Stimulated activated CD8-positive, alpha-beta memory T cell treated with anti-CD3 and anti-CD28 coated beads, Interleukin-7, amount 100 ng/mL, for 48 hours (primary cell): Measurements from ENCODE around the gene PCDH9.

Source experiments
- DNase-seq, 2 donors: peaks; one replicate each; pipeline ENCODE4 v3.0.0-alpha.2; 2020; ENCODE audit warnings: low read depth in 1 of 2; ENCODE audit errors: extremely low read depth in 1 of 2

The PCDH9 gene

DNA sequence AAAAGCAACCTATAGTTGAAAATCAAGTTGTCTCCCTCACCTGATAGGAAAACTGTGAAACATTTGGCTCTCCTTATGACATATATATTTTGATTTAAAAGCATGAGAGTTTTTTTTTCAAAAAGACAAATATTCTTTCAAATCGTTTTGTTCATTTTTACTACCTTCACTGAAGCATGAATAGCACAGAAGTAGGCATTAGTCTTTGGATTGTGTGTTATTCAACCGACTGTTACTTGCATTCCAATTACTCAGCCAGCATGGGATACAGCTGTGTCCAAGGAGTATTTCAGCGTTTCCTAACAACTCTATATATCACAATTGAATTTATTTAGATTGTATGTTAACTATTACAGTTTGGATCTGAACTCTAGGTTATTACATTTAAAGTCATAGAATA lies 135.2 kb downstream of the PCDH9 start:
- DNase-seq, result no peak

DNA sequence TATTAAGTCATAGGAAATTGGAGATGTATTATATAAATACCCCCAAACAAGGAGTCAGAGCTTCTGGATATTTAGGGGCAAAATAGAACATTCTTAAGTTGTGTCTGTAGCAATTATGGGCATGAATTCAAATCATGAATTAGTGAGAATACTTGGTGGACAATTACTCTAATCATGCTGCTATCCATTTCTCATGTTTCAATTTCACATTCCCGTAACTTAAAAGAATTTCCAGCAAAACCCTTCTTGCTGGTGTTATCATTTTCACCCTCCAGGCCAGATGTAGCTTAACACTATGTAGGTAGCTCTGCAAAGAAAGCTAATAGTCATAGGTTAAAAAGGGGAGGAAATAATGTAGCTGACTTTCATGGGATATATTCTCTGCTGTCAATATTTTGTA lies 136.1 kb downstream of the PCDH9 start:
- DNase-seq, result no peak

DNA sequence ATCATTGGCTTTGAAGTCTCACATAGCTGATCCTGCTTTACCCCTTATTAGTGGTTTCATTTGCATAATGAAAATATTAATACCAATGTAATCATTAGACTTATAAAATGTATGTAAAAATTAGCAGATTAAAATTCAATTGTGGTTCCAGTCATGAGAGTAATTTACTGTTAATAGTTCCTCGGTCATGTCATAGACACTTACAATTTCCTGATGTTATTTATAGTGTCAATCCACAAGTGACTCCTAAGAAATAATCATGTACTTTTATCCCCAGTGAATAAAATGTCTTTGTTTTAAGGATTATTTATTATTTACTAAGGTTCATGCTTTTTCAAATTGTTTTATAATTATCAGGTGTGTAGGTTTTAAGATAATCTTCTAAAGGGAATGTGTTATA lies 138.5 kb downstream of the PCDH9 start:
- no peak for DNase-seq

DNA sequence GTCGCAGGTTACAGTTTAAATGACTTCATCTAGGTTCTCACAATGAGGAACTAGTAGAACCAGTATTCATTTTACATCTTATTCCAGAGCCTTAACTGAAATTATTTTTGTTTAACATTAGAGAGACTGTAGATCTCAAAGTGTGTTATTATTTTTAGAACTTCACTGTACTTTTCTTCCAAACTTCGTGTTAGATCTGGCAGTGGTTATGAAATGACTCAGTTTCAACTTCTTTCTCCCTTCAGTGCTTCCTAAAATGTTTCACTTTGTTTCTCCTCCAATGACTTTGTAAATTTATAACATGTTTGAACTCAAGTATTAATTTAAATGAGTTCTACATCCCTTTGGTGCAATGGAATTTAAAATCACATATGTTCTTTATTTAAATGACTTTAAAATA lies 139.3 kb downstream of the PCDH9 start:
- DNase-seq, result no peak

DNA sequence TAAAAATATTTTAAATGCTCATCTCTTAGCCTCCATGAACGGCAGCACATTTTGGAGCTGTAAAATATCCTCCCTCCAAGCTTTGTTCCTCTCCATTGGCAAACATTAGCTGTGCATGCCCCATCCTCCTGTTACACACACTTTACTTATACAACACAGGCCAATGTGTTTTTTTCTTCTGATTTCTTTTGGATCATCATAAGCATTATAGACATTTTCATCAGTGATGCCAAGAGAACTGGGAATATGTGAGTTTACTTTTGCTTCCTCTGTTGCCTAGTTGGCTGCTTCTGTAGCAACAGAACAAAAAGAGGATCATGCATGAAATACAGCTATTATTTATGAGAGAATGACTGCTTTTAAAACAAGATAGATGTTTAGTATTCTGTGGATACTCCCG lies 142.6 kb downstream of the PCDH9 start:
- DNase-seq, result no peak

DNA sequence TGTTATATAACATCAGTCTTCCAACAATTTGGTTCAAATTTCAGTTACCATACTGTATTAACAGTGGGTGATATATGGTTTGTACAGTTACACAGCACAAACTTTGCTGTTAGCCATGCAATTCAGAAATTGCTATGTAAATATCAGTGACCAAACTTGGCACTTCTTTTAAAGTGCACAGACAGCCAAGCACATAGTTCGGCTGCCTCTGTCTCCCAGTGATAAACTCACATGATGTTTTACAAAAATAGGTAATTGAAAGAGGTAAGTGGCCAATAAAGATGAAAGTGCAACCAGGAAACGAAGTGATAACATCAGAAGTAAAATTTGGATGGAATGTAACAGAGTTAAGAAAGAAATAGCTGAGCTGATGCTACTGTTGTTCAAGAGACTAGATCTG lies 143.9 kb downstream of the PCDH9 start:
- no peak for DNase-seq

DNA sequence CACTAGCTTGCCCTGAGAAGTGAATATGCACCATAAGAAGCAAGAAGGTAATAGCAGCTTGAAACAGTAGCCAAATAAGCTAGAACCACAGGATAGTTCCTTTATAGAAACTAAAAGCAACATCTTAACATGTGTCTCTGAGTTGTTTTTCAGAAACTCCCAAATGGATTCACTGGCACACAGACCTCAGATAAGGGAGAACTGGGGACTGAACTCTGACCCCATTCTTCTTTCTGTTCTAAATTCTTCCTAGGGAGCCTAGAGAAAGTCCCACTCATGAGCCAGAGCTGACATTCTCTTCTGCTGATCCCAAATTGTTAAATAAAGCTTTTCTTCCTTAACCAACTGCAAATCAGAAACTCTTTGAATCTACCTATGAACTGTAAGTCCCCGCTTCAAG lies 146.1 kb downstream of the PCDH9 start:
- no peak for DNase-seq

DNA sequence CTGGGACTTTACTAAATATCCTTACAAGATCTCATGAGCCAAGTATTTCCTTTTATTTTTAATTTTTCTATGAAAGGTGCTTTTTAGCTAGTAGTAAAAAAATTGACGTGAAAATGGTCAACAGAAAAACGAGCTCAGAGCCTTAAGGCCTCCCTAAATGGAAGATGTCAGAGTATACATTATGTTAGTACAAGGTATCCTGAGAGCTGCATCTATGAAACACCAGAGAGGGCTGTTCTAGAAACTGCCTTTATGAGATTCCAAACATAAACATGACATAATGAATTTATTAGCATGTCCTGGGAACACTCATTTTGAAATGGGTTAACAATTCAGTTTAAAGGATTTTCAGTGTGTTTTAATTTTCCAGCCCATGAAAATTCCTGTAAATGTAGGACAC lies 146.6 kb downstream of the PCDH9 start:
- DNase-seq, result no peak

DNA sequence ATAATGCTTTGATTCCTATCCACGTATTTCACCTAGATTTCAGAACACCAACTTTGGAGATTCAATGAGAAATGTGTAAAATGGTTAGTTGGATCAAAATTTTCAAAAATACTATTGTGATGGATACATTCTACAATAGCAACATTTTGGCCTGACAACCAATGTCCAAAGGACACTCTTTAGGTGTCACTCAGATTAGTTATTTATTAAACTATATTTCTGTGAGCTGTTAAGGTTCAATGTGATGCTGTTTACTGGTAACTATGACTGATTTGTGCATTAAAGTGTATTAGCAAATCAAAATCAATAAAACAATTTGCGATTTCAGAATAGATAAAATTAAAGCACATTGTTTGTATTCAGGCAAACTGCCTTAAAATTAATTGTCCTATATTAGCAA lies 149.8 kb downstream of the PCDH9 start:
- DNase-seq, result no peak

DNA sequence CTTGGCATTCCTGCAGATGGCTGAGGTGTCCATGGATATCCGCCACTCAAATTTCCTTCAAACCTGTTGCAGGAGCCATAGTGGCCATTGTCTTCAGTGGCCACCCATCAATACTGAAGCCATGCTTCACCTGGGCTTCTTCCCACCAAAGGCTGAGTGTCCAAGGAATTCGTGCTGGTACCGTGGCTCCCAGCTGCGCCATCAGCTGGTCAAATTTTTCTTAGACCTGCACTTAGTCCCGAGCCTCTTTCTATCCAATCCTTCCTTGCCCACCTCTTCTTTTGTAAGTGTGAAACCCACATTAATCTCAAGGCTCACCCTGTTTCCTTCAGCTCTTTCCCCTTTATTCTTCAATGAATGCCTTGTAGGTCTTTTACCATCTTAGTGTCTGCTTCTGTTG lies 152.1 kb downstream of the PCDH9 start:
- no peak for DNase-seq

DNA sequence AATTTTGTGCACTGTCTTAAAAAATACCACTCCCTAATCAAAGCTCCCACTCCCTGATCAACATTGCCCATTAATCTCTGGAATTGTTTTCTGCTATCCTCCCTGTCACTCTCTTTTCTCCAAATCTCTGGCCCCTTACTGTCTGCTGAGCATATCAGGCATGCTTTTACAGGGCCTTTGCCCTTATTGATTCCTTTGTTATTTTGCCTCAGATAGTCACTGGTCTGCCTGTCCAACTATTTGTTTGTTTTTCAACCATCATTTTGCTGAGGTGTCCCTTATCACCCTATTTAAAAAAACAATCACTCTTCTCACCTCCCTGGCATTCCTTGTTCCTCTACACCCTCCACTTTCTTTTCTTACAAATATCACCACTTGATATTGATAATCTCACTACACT lies 153.0 kb downstream of the PCDH9 start:
- no peak for DNase-seq

DNA sequence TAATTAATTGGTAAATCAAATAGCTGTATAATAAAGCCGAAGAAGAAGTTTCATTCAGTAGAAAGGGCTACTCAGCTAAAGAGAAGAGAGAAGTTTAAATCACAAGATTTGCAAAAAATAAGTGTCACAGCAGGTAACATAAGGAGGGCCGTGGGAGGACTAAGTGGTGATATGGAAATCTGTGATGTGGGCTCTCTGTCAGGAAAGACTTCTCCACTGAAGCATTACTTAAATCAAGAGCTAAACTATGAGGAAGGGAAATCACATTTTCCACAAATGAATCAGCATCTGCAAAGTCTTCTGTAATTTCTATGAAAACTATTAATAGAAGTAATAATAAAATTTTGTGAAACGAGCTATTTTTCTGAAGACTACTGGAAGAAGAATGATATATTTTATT lies 153.8 kb downstream of the PCDH9 start:
- DNase-seq, result no peak

DNA sequence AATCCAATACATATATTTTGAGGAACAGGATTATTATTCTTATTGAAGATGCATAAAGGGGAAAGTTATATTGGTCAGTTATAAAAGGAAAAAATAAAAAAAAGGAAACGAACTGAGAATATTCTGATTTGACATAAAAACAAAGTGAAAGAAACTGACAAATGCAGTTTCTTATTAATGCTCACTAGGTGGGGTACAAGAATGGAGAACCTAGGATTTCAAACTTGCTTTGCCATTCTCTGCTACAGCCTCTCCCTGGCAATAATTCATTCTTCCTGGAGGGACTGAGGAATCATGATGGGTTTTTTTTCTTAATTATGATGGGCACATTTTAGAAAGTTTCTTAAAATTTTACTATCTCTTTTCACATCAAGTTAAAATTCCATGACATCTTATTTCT lies 154.9 kb downstream of the PCDH9 start:
- no peak for DNase-seq

DNA sequence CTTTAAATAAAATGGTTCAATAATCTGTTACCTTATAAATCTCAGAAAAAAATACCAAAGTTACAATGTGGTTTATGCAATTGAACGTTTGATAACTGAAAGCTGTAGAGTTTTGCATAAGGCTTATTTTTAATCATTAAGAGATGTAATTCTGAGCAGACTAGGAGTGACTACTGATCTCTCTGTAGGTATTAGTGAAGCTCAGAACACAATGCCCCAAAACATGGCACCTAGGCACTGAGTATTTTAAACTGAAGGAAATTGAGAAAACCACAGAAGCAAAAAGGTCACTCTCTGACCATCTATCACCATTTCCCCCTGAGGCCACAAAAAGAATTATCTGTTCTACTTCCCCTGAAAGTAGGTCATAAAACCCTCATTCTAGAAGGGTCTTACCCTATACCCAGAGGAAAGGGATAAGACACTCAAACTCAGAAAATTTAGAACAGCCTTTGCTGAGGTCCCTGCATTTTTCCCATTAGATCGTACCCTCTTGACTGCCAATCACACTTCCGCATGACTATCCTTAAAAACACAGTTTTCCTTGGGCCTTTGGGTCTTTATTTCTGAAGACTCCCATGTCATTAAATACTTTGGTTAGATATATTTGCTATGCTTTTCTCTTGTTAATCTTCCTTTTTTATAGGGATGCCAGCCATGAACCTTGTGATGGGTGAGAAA lies 158.1 kb downstream of the PCDH9 start:
- no peak for DNase-seq

DNA sequence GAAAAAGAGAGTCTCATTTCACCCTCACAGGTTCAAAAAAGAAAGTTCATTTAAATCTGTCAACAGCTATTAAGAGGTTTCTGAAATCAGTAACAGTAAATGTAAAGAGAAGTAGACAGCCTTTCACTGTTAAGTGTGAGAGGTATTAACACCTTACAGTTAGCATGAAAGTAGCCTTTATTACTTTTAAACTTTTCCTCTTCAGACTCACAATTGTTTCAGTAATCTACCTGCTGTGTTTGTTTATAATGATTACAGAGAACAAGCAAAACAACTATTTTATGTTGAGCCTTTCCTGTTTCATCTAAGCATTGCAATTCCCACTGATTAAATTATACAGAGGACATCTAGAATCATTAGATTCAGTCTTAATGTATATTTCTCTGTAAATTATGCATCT lies 159.8 kb downstream of the PCDH9 start:
- DNase-seq, result no peak

DNA sequence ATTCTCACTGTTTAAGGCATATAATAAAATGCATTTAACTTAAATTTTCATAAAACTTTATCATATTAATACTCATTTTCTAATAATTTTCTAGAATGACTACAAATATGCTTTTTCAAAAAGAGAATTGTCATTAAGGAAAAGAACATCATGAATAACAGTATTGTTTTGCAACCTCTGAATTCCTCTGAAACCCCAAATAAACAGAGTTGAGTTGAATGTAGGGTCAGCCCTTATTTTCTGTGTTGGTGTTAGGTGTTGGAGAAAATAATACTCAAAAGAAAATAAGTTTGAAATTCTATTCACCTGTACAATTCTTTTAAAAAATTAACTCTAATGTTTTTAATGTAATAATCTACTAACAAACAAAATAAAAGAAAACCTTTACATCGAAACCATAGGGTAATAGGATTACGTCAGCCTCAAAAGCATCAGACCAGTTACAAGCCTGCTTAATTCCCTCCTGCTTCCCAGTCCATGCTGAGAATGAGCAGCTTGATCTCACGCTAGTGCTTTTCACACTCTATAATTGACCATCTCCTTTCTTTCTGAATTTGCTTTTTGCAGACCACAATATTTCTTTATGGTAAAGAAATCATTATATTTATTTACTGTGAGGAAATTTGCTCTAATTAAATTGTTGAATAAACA lies 160.9 kb downstream of the PCDH9 start:
- DNase-seq, result no peak

DNA sequence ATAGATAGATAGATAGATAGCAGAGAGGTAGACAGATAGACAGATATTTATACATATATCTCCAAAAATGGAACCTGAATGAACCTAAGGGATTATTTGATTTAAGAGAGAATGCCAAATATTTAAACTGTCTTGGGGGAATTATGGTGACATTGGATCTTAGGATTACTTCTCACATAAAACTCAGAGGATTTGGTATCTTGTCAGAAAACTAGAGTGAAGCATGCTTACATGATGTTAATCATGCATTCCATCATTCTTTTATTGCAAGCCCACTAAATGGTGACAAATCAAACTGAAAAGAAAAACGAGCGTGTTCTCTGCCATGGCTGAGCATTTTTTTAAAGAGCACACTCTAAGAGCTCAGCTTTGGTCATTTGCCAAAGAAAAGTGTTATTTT lies 165.2 kb downstream of the PCDH9 start:
- DNase-seq, result no peak

DNA sequence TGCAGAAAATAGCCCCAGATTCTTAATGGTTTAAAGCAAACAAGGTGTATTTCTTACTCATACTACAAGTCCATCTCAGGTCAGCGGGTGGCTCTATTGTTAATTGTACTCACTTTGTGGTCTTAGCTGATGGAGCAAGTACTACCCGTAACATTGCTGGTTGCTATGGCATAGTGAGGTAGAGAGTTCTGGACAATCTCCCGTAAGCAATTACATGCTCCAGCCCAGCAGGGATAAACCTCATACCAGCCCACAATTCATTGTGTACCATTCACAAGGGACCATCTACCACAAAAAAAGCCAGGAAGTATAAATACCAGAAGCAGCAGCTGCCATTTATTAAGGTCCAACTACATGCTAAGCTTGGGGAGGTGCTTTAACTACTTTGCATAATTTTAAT lies 167.1 kb downstream of the PCDH9 start:
- DNase-seq, result no peak

DNA sequence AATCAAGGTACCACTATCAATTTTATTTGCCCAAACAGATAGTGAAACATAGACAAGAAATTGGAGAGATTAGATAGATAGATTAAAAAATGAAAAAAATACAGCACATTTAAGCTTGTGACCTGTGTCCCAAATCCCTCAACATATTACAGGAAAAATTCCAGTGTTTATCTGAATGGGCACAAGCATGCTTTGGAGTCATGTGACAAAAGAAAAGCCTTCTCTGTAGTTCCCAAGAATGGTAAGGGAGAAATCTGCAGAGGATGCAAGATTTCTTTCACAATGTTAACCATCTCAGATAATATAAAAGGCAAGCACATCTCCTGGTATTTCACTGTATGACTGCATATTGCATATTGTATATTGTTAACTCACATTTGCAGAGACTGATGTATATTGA lies 168.0 kb downstream of the PCDH9 start:
- DNase-seq, result no peak

DNA sequence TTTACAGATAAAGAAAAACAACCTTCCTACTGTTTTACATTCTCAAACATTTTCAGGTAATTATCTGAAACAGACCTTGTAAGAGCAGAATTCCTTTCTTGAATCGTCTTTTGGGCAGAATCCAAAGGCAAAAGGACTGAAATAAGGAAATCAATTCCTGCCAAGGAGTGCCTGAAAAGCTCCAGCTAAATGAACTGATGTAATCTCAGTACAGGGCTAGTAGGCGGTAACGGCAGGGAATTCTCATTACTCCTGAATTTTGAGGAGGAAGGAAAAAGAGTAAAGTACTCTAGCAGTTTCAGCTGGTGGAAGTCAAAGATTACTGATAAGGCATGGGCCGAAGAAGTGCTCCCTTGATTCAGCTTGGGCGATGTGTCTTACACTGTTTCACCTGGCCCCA lies 168.4 kb downstream of the PCDH9 start:
- DNase-seq, result no peak

DNA sequence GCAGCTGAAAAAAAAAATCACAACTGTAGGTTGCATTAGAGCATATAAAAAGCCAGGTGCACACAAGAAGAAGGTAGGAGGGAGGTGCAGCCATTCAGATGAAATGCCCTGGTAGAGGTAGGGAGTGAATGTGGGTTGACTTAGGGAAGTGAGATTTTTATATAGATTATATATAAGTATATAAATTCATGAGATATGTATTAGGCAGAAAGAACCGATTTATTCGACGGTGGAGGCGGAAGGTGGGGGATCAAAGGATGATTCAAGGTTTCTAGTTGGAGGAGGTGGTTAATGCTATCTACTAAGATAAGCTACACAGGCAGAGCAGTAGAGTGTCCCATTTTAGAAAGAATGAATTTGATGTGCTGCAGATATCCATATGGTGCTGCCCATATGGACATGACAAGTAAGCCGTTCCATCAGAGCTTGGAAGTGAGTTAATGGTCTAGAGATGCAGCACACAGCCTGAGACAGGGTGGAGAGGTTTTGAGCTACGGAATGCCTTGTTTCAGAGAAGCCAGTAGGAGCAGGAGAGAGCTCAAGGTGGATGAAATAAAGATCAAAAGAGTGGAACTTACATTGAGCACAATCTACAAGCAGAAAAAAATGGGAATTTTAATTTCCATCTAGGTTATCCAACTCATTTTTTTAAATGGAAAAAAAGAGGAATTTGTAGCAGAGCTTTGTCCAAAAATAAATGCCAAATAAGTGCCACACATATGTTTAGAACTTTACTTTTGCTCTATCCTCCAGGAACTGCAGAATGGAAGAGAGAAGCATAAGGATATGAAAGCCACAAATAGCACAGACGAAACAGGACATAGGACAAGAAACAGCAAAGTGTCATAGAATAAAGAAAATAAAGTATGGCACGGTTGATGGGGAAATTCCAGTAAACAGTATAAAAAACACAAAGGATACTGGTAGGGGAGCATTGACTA lies 177.3 kb downstream of the PCDH9 start:
- no peak for DNase-seq

DNA sequence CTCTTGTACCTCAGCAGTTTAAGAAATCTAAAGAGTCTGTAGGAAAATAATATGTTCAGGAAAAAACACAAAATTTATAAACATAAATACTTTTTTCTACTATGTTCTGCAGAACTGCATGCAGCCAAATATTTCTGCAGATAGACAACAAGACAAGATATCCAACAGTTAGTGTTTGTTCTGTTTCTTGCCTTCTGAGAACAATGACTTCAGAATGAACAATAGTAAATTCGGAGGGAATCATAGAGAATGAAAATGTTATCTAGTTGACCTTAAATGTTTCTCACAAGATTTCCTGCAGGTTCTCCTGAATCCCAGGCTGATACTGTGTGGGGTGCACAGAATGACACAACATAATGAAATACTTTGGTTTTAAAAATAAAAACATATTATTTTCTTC lies 180.4 kb downstream of the PCDH9 start:
- no peak for DNase-seq
